Aorta (tissue), 5 donors: ENCODE results near the gene UGT1A8. TPM values are rescaled to one million over a fixed set of nuclear protein-coding genes. Genes with fewer than 3 reads are reported as not detected.
"Not testable (repeated sequence)": the region's sequence is repeated elsewhere in the genome, so short reads cannot be mapped to it uniquely, and the experiment has no call there.

Experiments used
- ATAC-seq: fragments of 200-7000 bp; cut with Tn5 transposase; one replicate; pipeline ENCODE4 v1.9.1; 2022; ENCODE audit warnings: moderate library complexity; ENCODE audit not compliant: low FRiP score
- DNase-seq, 2 donors: peaks; one replicate each; pipeline ENCODE4 v3.0.0-alpha.2; 2020
- H3K27ac ChIP-seq, 2 donors: one replicate each; pipeline ENCODE4 v1.5.1; 2013; ENCODE audit warnings: low read length in 2 of 2, mild to moderate bottlenecking in 2 of 2, moderate library complexity in 2 of 2, control low read depth in 1 of 2, inconsistent platforms in 1 of 2, low read depth in 1 of 2
- H3K27me3 ChIP-seq, 2 donors: one replicate each; pipeline ENCODE4 v1.6.1; 2013; ENCODE audit warnings: control low read depth in 1 of 2, low read length in 1 of 2, mild to moderate bottlenecking in 1 of 2, moderate library complexity in 1 of 2; ENCODE audit not compliant: insufficient read depth in 2 of 2, control insufficient read depth in 1 of 2
- H3K36me3 ChIP-seq, 2 donors: one replicate each; pipeline ENCODE4 v1.6.1; 2013; ENCODE audit warnings: control low read depth in 1 of 2, low read length in 1 of 2, mild to moderate bottlenecking in 1 of 2; ENCODE audit not compliant: insufficient read depth in 2 of 2, control insufficient read depth in 1 of 2
- H3K4me1 ChIP-seq, 2 donors: one replicate each; pipeline ENCODE4 v1.6.1; 2013; ENCODE audit warnings: low read length in 2 of 2, control low read depth in 1 of 2, mild to moderate bottlenecking in 1 of 2, moderate library complexity in 1 of 2; ENCODE audit not compliant: insufficient read depth in 2 of 2, control insufficient read depth in 1 of 2
- H3K4me3 ChIP-seq, 2 donors: one replicate each; pipeline ENCODE4 v1.5.1; 2013; ENCODE audit warnings: low read length in 2 of 2, control low read depth in 1 of 2, mild to moderate bottlenecking in 1 of 2
- H3K9me3 ChIP-seq: one replicate; pipeline ENCODE4 v1.6.1; 2013; ENCODE audit warnings: mild to moderate bottlenecking, low read length; ENCODE audit not compliant: control insufficient read depth
- WGBS, 2 donors: extraction: QIAGEN DNeasy Blood & Tissue Kit; methylation state at CpG; one replicate each; pipeline ENCODE4 v1.1.7; 2013; 5-methylcytosine and 5-hydroxymethylcytosine counted together
- intact Hi-C, 2 donors: fragments of 100-400 bp; cut with DNase I; formaldehyde crosslinking; loops; one replicate each; pipeline versions ENCODE4 v1.14.2 to v1.15.0; 2022
- polyA plus RNA-seq, 2 donors: library from polyadenylated mRNA; stranded (reverse); fragments of 200-250 nt; gene quantifications; one replicate each; pipeline ENCODE4 v1.2.3, GENCODE V29; 2013
- total RNA-seq, 2 donors: library from RNA; stranded (reverse); fragmentation: NEBNext Ultra II Directional; extraction: Animal tissue kit (Norgen Biotek cat#: 25700); gene quantifications; one replicate each; pipeline ENCODE4 v1.2.1, GENCODE V29; 2021
- donor health status: healthy with polysubstance abuse.
- donor health status: Bipolar disorder and iron deficiency.
- donor health status: DM: no; HTN: no; CAD: no.
- donor health status: DM: no; HTN: no; CAD: no.
- donor health status: DM: yes; HTN: yes; CAD: no.

UGT1A8 gene
- total and polyA plus RNA-seq, 4 donors: 1.0 TPM; not detected in 3

- intact Hi-C loops: loop anchor here in 1 of 2 donors (5.0 kb wide), 1 partner anchor 144 kb away; the partner anchor contains the start of gene USP40
- Histone ChIP-seq H3K4me1 (no peaks in the 10 kb centered on the region), H3K36me3 (no peaks in the 10 kb centered on the region), H3K27ac (no peak overlapping the region), H3K9me3 (no peaks in the 10 kb centered on the region), H3K4me3 (no peak overlapping the region), H3K27me3 (no peaks in the 10 kb centered on the region)
- 38 to 44% methylated on average over 11 of the region's 11 CpGs for WGBS, 2 donors
- ATAC-seq (peak; percentile 70), DNase-seq (peak; percentile 79 to 90)
These were observed 94.0 kb downstream of the UGT1A8 start for GRCh38 chr2:233711312-233712008.

GRCh38 chr2:233712611-233713261 lies 95.3 kb downstream of the UGT1A8 start, which contains the start of gene UGT1A5:
Gene UGT1A5 (plus strand): TSS chr2:233712907. CDS start chr2:233712992, 85 bp downstream.
- intact Hi-C loops: loop anchor here in 1 of 2 donors (5.0 kb wide), 1 partner anchor 145 kb away; the partner anchor contains the start of gene USP40
- WGBS, 2 donors: 86% methylated on average over 14 of the region's 14 CpGs
- Histone ChIP-seq H3K27me3 (no peaks in the 10 kb centered on the region), H3K36me3 (no peaks in the 10 kb centered on the region), H3K27ac (no peak within 1 kb of the TSS), H3K4me3 (no peak within 1 kb of the TSS), H3K9me3 (no peaks in the 10 kb centered on the region), H3K4me1 (no peaks in the 10 kb centered on the region)
- DNase-seq (no peak), ATAC-seq (no peak)

- Histone ChIP-seq H3K27me3 (no peaks in the 10 kb centered on the region), H3K36me3 (no peaks in the 10 kb centered on the region), H3K9me3 (no peaks in the 10 kb centered on the region), H3K4me3 (no peak overlapping the region), H3K4me1 (no peaks in the 10 kb centered on the region), H3K27ac (no peak overlapping the region)
- DNase-seq (no peak), ATAC-seq (no peak)
- intact Hi-C loops: loop anchor here in 1 of 2 donors (5.0 kb wide), 1 partner anchor 146 kb away; the partner anchor contains the start of gene USP40
- WGBS, 2 donors: 82 to 86% methylated on average over 7 of the region's 7 CpGs
These were observed 95.8 kb downstream of the UGT1A8 start for GRCh38 chr2:233713262-233713615.

GRCh38 chr2:233714121-233714520 lies 96.7 kb downstream of the UGT1A8 start:
- H3K36me3 ChIP-seq: no peaks in the 10 kb centered on the region
- intact Hi-C loops: loop anchor here in 1 of 2 donors (5.0 kb wide), 1 partner anchor 147 kb away; the partner anchor contains the start of gene USP40
- no peak for DNase-seq

GRCh38 chr2:233718552-233718951 lies 101.1 kb downstream of the UGT1A8 start, which contains the start of gene UGT1A4:
Gene UGT1A4 (plus strand): TSS chr2:233718736. CDS start chr2:233718821, 85 bp downstream.
- 78 to 85% methylated on average over 7 of the region's 7 CpGs for WGBS, 2 donors
- Histone ChIP-seq H3K9me3 (peaks cover 1% of the 10 kb centered on the region), H3K4me1 (no peaks in the 10 kb centered on the region), H3K27me3 (no peaks in the 10 kb centered on the region), H3K4me3 (no peak within 1 kb of the TSS), H3K27ac (no peak within 1 kb of the TSS), H3K36me3 (no peaks in the 10 kb centered on the region)
- ATAC-seq (no peak), DNase-seq (no peak)
- intact Hi-C loops: no loop called here

More at GRCh38 chr2:233714121-233714520, 96.7 kb downstream of the UGT1A8 start:
- Histone ChIP-seq H3K27me3 (no peaks in the 10 kb centered on the region), H3K4me1 (no peaks in the 10 kb centered on the region), H3K4me3 (no peak overlapping the region), H3K27ac (no peak overlapping the region), H3K9me3 (no peaks in the 10 kb centered on the region)
- 77 to 79% methylated on average over 2 of the region's 2 CpGs for WGBS, 2 donors
- no peak for ATAC-seq

- H3K4me3 ChIP-seq: no peak within 1 kb of the TSS
- H3K4me1 ChIP-seq: no peaks in the 10 kb centered on the region
- H3K9me3 ChIP-seq: no peaks in the 10 kb centered on the region
- no peaks in the 10 kb centered on the region for H3K27me3 ChIP-seq
- 75 to 79% methylated on average over 8 of the region's 8 CpGs for WGBS, 2 donors
- DNase-seq (no peak), ATAC-seq (no peak)
- intact Hi-C loops: no loop called here
- H3K27ac ChIP-seq: no peak within 1 kb of the TSS
- no peaks in the 10 kb centered on the region for H3K36me3 ChIP-seq
These were observed 111.4 kb downstream of the UGT1A8 start, which contains the start of gene UGT1A3 for GRCh38 chr2:233728723-233729301. Gene UGT1A3 (plus strand): TSS chr2:233729042. CDS start chr2:233729127, 85 bp downstream.

GRCh38 chr2:233736868-233737653 lies 119.6 kb downstream of the UGT1A8 start:
- H3K27ac ChIP-seq, H3K9me3 ChIP-seq, intact Hi-C loops, H3K4me3 ChIP-seq, H3K27me3 ChIP-seq, DNase-seq, H3K36me3 ChIP-seq, ATAC-seq, H3K4me1 ChIP-seq: not testable (repeated sequence)
- WGBS, 2 donors: 81 to 85% methylated on average over 14 of the region's 14 CpGs

GRCh38 chr2:233740870-233741269 lies 123.4 kb downstream of the UGT1A8 start:
- Histone ChIP-seq H3K4me1 (no peaks in the 10 kb centered on the region), H3K4me3 (no peak overlapping the region), H3K9me3 (no peaks in the 10 kb centered on the region), H3K36me3 (no peaks in the 10 kb centered on the region), H3K27me3 (no peaks in the 10 kb centered on the region), H3K27ac (no peak overlapping the region)
- intact Hi-C loops: no loop called here
- ATAC-seq: no peak
- DNase-seq: no peak
- 53 to 70% methylated on average over 2 of the region's 2 CpGs for WGBS, 2 donors
